K562 (cell line): ENCODE results near the gene COL8A2. TPM values are rescaled to one million over a fixed set of nuclear protein-coding genes. Genes with fewer than 3 reads are reported as not detected.

Experiments
- ATAC-seq: fragments of 200-7000 bp; cut with Tn5 transposase; 3 replicates; pipeline ENCODE4 v1.9.1; 2020; ENCODE audit warnings: moderate library complexity
- BruUV-seq: library from RNA; stranded (reverse); fragments of 400-500 nt; replicated peaks from 2 replicates; lab custom pipeline; 2021; lab: Mats Ljungman, UMichigan
- CTCF ChIA-PET: fragments of 300-600 bp; formaldehyde crosslinking; extraction: SDS; loops from one replicate; lab custom pipeline; 2021; ENCODE audit warnings: low intra/inter-chr PET ratio; lab: Yijun Ruan, JAX
- POLR2A ChIA-PET: fragments of 300-600, 350-650 bp; sonication (Branson Sonifier 250); formaldehyde crosslinking; extraction: SDS; loops from one replicate; lab custom pipeline; 2021; ENCODE audit warnings: antibody characterized with exemption, inconsistent platforms; lab: Yijun Ruan, JAX
- DNase-seq, 4 experiments: peaks; one replicate each; pipeline versions ENCODE4 v3.0.0 to v3.0.0-alpha.2; 2011 to 2018; ENCODE audit warnings: low spot score in 3 of 4, mixed read lengths in 3 of 4; ENCODE audit errors: extremely low read depth in 1 of 4
- FAIRE-seq: peaks from 2 replicates; lab custom pipeline; 2011; peaks lifted over from hg19 to GRCh38; lab: Jason Lieb, UNC
- H2AFZ ChIP-seq: 2 replicates; pipeline ENCODE4 v1.6.0; 2011; ENCODE audit warnings: low read depth, low read length, control low read depth, inconsistent platforms
- H3K27ac ChIP-seq: fragments of 200-600 bp; 3 replicates; pipeline ENCODE4 v1.8.0; 2011; ENCODE audit warnings: low read depth, mild to moderate bottlenecking, control low read depth, inconsistent platforms, low read length, moderate library complexity, mixed read lengths; ENCODE audit errors: extremely low read depth
- H3K27me3 ChIP-seq, 2 experiments: fragments of 300-600 bp in 1 of 2; 2 replicates in 1 of 2; 3 replicates in 1 of 2; pipeline versions ENCODE4 v1.6.0 to v1.8.0; 2011; ENCODE audit warnings: inconsistent platforms in 2 of 2, low read length in 2 of 2, mild to moderate bottlenecking in 1 of 2, mixed read lengths in 1 of 2, moderate library complexity in 1 of 2; ENCODE audit not compliant: control insufficient read depth in 2 of 2, insufficient read depth in 2 of 2
- H3K36me3 ChIP-seq: fragments of 300-600 bp; 3 replicates; pipeline ENCODE4 v1.8.0; 2011; ENCODE audit warnings: mild to moderate bottlenecking, low read length, inconsistent platforms; ENCODE audit not compliant: control insufficient read depth, insufficient read depth
- H3K4me1 ChIP-seq, 2 experiments: fragments of 200-600 bp in 1 of 2; replicated peaks in 1 of 2; 2 replicates in 1 of 2; 3 replicates in 1 of 2; pipeline versions ENCODE4 v1.5.1 to v1.8.0; 2011; ENCODE audit warnings: inconsistent platforms in 2 of 2, low read length in 2 of 2, mild to moderate bottlenecking in 1 of 2, mixed read lengths in 1 of 2, moderate library complexity in 1 of 2; ENCODE audit not compliant: control insufficient read depth in 2 of 2, insufficient read depth in 2 of 2
- H3K4me2 ChIP-seq: 2 replicates; pipeline ENCODE4 v1.6.1; 2011; ENCODE audit warnings: low read length, control low read depth, inconsistent platforms, mixed read lengths; ENCODE audit not compliant: insufficient read depth
- H3K4me3 ChIP-seq: fragments of 200-600 bp; sonication (generic), shearing (Covaris generic); 2 replicates; pipeline ENCODE4 v1.5.1; 2016; ENCODE audit warnings: control low read depth, inconsistent platforms
- H3K79me2 ChIP-seq: fragments of 200-600 bp; 3 replicates; pipeline ENCODE4 v1.8.0; 2011; ENCODE audit warnings: low read length, inconsistent platforms; ENCODE audit not compliant: control insufficient read depth, insufficient read depth
- H3K9ac ChIP-seq, 2 experiments: 2 replicates each; pipeline versions ENCODE4 v1.6.0 to v1.6.1; 2011; ENCODE audit warnings: low read depth in 2 of 2, low read length in 2 of 2, control low read depth in 1 of 2, inconsistent platforms in 1 of 2, mild to moderate bottlenecking in 1 of 2, mixed read lengths in 1 of 2; ENCODE audit not compliant: insufficient read depth in 1 of 2
- H3K9me1 ChIP-seq: one replicate; pipeline ENCODE4 v1.6.0; 2011; ENCODE audit warnings: inconsistent platforms, mild to moderate bottlenecking, low read length, moderate library complexity; ENCODE audit not compliant: control insufficient read depth, insufficient read depth
- H3K9me3 ChIP-seq: replicated peaks from 2 replicates; pipeline ENCODE4 v1.5.1; 2011; ENCODE audit warnings: low read depth, low read length, inconsistent platforms; ENCODE audit not compliant: control insufficient read depth, insufficient read depth
- H4K20me1 ChIP-seq: replicated peaks from 2 replicates; pipeline ENCODE4 v1.6.1; 2011; ENCODE audit warnings: low read length, inconsistent platforms, mixed read lengths; ENCODE audit not compliant: control insufficient read depth, insufficient read depth
- BRF1 ChIP-seq: IDR thresholded peaks from 3 replicates; pipeline ENCODE4 v1.6.1; 2011; ENCODE audit warnings: borderline replicate concordance, mild to moderate bottlenecking; ENCODE audit not compliant: insufficient read length; ENCODE audit errors: extremely low read depth
- MYNN ChIP-seq, 2 experiments: sonication (generic); formaldehyde crosslinking in 1 of 2; IDR thresholded peaks; 2 replicates each; pipeline versions ENCODE4 v1.5.0 to v1.6.1; 2016 to 2020; ENCODE audit warnings: antibody characterized with exemption in 1 of 2, missing genetic modification reagents in 1 of 2
- POLR2A ChIP-seq: fragments of 450-650 bp; conservative IDR thresholded peaks from 2 replicates; pipeline ENCODE4 v1.6.1; 2016
- POLR2G ChIP-seq: fragments of 200-400 bp; formaldehyde crosslinking; IDR thresholded peaks from 2 replicates; pipeline ENCODE4 v1.6.1; 2017; ENCODE audit warnings: low read depth, mild to moderate bottlenecking, antibody characterized with exemption, low read length, moderate library complexity
- RBFOX2 ChIP-seq: fragments of 200-400 bp; formaldehyde crosslinking; IDR thresholded peaks from 2 replicates; pipeline ENCODE4 v1.6.1; 2017; ENCODE audit warnings: low read depth, mild to moderate bottlenecking, low read length, moderate library complexity
- RHOXF2B ChIP-seq: fragments of 250-450 bp; sonication (Bioruptor Pico); conservative IDR thresholded peaks from 2 replicates; pipeline ENCODE4 v1.5.1; 2021
- SUPT5H ChIP-seq: fragments of 450-650 bp; IDR thresholded peaks from 2 replicates; pipeline ENCODE4 v1.6.1; 2016
- WGBS: fragments of 100-300 bp; shearing (Covaris generic); methylation state at CpG from one replicate; pipeline ENCODE4 v1.1.6; 2016; ENCODE audit warnings: low coverage, mixed read lengths; ENCODE audit not compliant: insufficient coverage; ENCODE audit errors: missing lambda C conversion rate; 5-methylcytosine and 5-hydroxymethylcytosine counted together
- in situ Hi-C: fragments of 300-500 bp; cut with MboI; formaldehyde crosslinking; loops from 4 replicates; pipeline ENCODE4 v1.15.0; 2018; ENCODE audit warnings: inconsistent platforms, mixed read lengths
- intact Hi-C: fragments of 100-400 bp; cut with micrococcal nuclease; formaldehyde crosslinking; loops from 2 replicates; pipeline ENCODE4 v1.14.2; 2022
- polyA plus RNA-seq, 8 experiments: library from polyadenylated mRNA; depleted of rRNA in 4 of 8; stranded (reverse) in 5 of 8; unstranded in 3 of 8; fragments of >200 nt; fragmentation: Nextera tagmentation in 2 of 8; fragmentation: Illumina TruSeq in 1 of 8; extraction: Ambion mirVana in 2 of 8; extraction: Trizol in 1 of 8; gene quantifications; 2 replicates each; pipeline versions ENCODE4 v1.2.1 to v1.2.3, GENCODE V29; 2011 to 2014; ENCODE audit warnings: inconsistent platforms in 1 of 8, missing spikeins in 1 of 8
- total RNA-seq, 7 experiments: library from RNA; depleted of rRNA in 6 of 7; stranded (reverse); fragments of >200 nt in 6 of 7; fragmentation: Illumina TruSeq in 2 of 7; extraction: Trizol in 2 of 7; gene quantifications; 2 replicates each; pipeline versions ENCODE4 v1.2.1 to v1.2.3, GENCODE V29; 2011 to 2021; ENCODE audit warnings: low replicate concordance in 1 of 7

Gene COL8A2
- total and polyA plus RNA-seq, 9 of the 15 experiments (the other 6 are each of a cell fraction or from before 2014, with no cell fraction given) = 0.03 to 0.14 (median 0.04) TPM; not detected in 5

GRCh38 chr1:36091698-36092097 is 33.3 kb downstream of the COL8A2 start:
- CTCF ChIA-PET = no interaction called here
- in situ Hi-C loops = loop anchor here (5.0 kb wide), 1 partner anchor 96 kb away; no protein-coding TSS in a partner anchor

DNA sequence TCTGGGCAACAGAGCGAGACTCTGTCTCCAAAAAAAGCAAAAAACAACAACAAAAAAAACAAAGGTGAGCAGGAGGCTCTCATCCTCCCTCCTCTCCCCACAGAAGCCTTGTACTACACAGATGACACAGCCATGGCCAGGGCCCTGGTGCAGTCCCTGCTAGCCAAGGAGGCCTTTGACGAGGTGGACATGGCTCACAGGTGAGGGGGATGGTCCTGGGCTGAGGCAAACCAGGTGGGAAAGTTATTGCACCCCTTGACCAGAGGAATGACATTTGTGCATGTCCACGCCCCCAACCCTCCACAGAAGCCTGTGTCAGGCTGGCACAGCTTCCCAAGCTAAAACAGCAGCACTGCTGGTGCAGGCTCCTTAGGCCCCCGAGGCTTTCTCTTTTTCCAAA is 33.9 kb downstream of the COL8A2 start:
- H3K4me3 ChIP-seq = no peak overlapping the region
- BruUV-seq = no TSS peak
- WGBS = 97% methylated on average over 3 of the region's 4 CpGs
- H3K27ac ChIP-seq = no peak overlapping the region
- TF ChIP-seq BRF1 (no peak), SUPT5H (0 out of 2 replicates have a peak, but pooled peaks have one; percentile 30), POLR2A (peak; percentile 41; the same call in 1 of the 2 replicates)
- peaks cover 11% of the 10 kb centered on the region for H3K9me1 ChIP-seq
- ChIA-PET POLR2A (interaction anchor here (0.8 to 1.0 kb wide), 2 partner anchors 37 to 44 kb away, joined by 3 to 4 read pairs; no protein-coding TSS in a partner anchor), CTCF (no interaction called here)
- no peak overlapping the region for H2AFZ ChIP-seq
- H3K27me3 ChIP-seq = no peaks in the 10 kb centered on the region
- H3K4me2 ChIP-seq = no peak overlapping the region
- no peaks in the 10 kb centered on the region for H3K9me3 ChIP-seq
- intact Hi-C loops (no loop called here), in situ Hi-C loops (loop anchor here (5.0 kb wide), 1 partner anchor 96 kb away; no protein-coding TSS in a partner anchor)
- FAIRE-seq (no peak), DNase-seq (no peak), ATAC-seq (no peak)
- peaks cover 18 to 32% of the 10 kb centered on the region in 2 experiments; a peak in 4 of 5 replicates for H3K4me1 ChIP-seq
- no peak overlapping the region for H3K9ac ChIP-seq
- no peaks in the 10 kb centered on the region for H4K20me1 ChIP-seq
- H3K79me2 ChIP-seq = peaks cover 21% of the 10 kb centered on the region
- H3K36me3 ChIP-seq = peaks cover 61% of the 10 kb centered on the region; the same call in 2 of the 3 replicates

More at GRCh38 chr1:36091698-36092097, 33.3 kb downstream of the COL8A2 start:
- intact Hi-C loops = no loop called here
- peaks cover 21% of the 10 kb centered on the region for H3K79me2 ChIP-seq
- H3K36me3 ChIP-seq = peaks cover 62% of the 10 kb centered on the region; the same call in 2 of the 3 replicates
- no peak for ATAC-seq
- no peak for DNase-seq
- H4K20me1 ChIP-seq = no peaks in the 10 kb centered on the region
- POLR2A ChIA-PET = interaction anchor here (0.8 to 1.0 kb wide), 2 partner anchors 15 to 36 kb away, joined by 3 to 4 read pairs; no protein-coding TSS in a partner anchor
- H3K27me3 ChIP-seq = no peaks in the 10 kb centered on the region
- WGBS = 93% methylated on average over 13 of the region's 13 CpGs
- H3K4me1 ChIP-seq = peaks cover 18 to 32% of the 10 kb centered on the region in 2 experiments; a peak in 4 of 5 replicates
- H3K4me3 ChIP-seq = no peak overlapping the region
- H2AFZ ChIP-seq = no peak overlapping the region
- TF ChIP-seq RBFOX2 (peak; percentile 51), RHOXF2B (CRISPR knock-in tag) (no peak), POLR2G (0 out of 2 replicates have a peak, but pooled peaks have one; percentile 46), MYNN (IDR thresholded peaks at IDR 0.05) (no peak), MYNN (CRISPR knock-in tag; IDR thresholded peaks at IDR 0.05) (no peak)
- TF ChIP-seq, all 486 proteins: peak for 2
- no peak for FAIRE-seq
- Histone ChIP-seq H3K27ac (no peak overlapping the region), H3K4me2 (no peak overlapping the region), H3K9me1 (peaks cover 11% of the 10 kb centered on the region), H3K9ac (no peak overlapping the region; a peak in 1 of 4 replicates), H3K9me3 (no peaks in the 10 kb centered on the region)
- BruUV-seq = no TSS peak
